Caco-2 (cell line): ENCODE data around the gene CCT6A. TPM values are rescaled to one million over a fixed set of nuclear protein-coding genes. Genes with fewer than 3 reads are reported as not detected.

Experiments
- BruUV-seq: library from RNA; stranded (reverse); fragments of 400-500 nt; replicated peaks from 2 replicates; lab custom pipeline; 2021; lab: Mats Ljungman, UMichigan
- CTCF ChIA-PET: fragments of 300-600 bp; sonication (Branson Sonifier 250); formaldehyde crosslinking; loops from one replicate; lab custom pipeline; 2022; ENCODE audit warnings: antibody characterized with exemption; lab: Charles Lee
- POLR2A ChIA-PET: fragments of 300-600 bp; sonication (Branson Sonifier 250); formaldehyde crosslinking; loops from one replicate; lab custom pipeline; 2022; ENCODE audit warnings: antibody characterized with exemption; lab: Charles Lee
- DNase-seq, 2 experiments: peaks; one replicate each; pipeline versions ENCODE4 v3.0.0 to v3.0.0-alpha.2; 2020 to 2022
- H3K27me3 ChIP-seq: replicated peaks from 2 replicates; pipeline ENCODE4 v1.6.0; 2011; ENCODE audit warnings: low read length; ENCODE audit not compliant: control insufficient read depth, insufficient read depth
- H3K36me3 ChIP-seq: 2 replicates; pipeline ENCODE4 v1.5.1; 2011; ENCODE audit warnings: low read length; ENCODE audit not compliant: control insufficient read depth, insufficient read depth
- H3K4me1 ChIP-seq: fragments of 250-450 bp; sonication (Bioruptor Pico); 2 replicates; pipeline ENCODE4 v1.5.1; 2020; ENCODE audit warnings: mild to moderate bottlenecking
- H3K4me3 ChIP-seq: 2 replicates; pipeline ENCODE4 v1.5.1; 2011; ENCODE audit warnings: low read depth, mild to moderate bottlenecking, control low read depth, low read length
- H3K9me3 ChIP-seq: fragments of 250-450 bp; sonication (Bioruptor Pico); 2 replicates; pipeline ENCODE4 v1.5.1; 2020; ENCODE audit warnings: mild to moderate bottlenecking, moderate library complexity
- H3K27ac Mint-ChIP-seq: one replicate; pipeline ENCODE4 v1.8.0; 2022; ENCODE audit warnings: mixed read lengths; ENCODE audit not compliant: unreplicated experiment
- H3K27me3 Mint-ChIP-seq: one replicate; pipeline ENCODE4 v1.8.0; 2022; ENCODE audit warnings: mixed read lengths; ENCODE audit not compliant: insufficient read depth, unreplicated experiment
- H3K36me3 Mint-ChIP-seq: one replicate; pipeline ENCODE4 v1.8.0; 2022; ENCODE audit warnings: mild to moderate bottlenecking, mixed read lengths; ENCODE audit not compliant: insufficient read depth, unreplicated experiment
- H3K4me1 Mint-ChIP-seq: one replicate; pipeline ENCODE4 v1.8.0; 2022; ENCODE audit warnings: low read depth, mixed read lengths; ENCODE audit not compliant: unreplicated experiment
- H3K4me3 Mint-ChIP-seq: one replicate; pipeline ENCODE4 v1.8.0; 2022; ENCODE audit warnings: mild to moderate bottlenecking, moderate library complexity, mixed read lengths; ENCODE audit not compliant: unreplicated experiment
- H3K9me3 Mint-ChIP-seq: one replicate; pipeline ENCODE4 v1.8.0; 2022; ENCODE audit warnings: mixed read lengths; ENCODE audit not compliant: unreplicated experiment
- CTCF ChIP-seq, 2 experiments: fragments of 200-600 bp in 1 of 2; IDR thresholded peaks; 1 replicate in 1 of 2; 2 replicates in 1 of 2; pipeline versions ENCODE4 v1.5.1 to v1.8.0; 2011 to 2022; ENCODE audit warnings: antibody characterized with exemption in 1 of 2, control low read depth in 1 of 2, inconsistent platforms in 1 of 2, low read depth in 1 of 2, low read length in 1 of 2, mild to moderate bottlenecking in 1 of 2, moderate library complexity in 1 of 2; ENCODE audit not compliant: insufficient read depth in 1 of 2, severe bottlenecking in 1 of 2, unreplicated experiment in 1 of 2
- intact Hi-C: fragments of 100-400 bp; cut with micrococcal nuclease; formaldehyde crosslinking; loops from one replicate; pipeline ENCODE4 v1.10.0; 2022; ENCODE audit not compliant: unreplicated experiment
- total RNA-seq: library from RNA; stranded (reverse); gene quantifications from 2 replicates; pipeline ENCODE4 v1.2.3, GENCODE V29; 2022

CCT6A gene
- total RNA-seq, 1 experiment from 2014 or later = 242 TPM

- no peak for TF ChIP-seq CTCF (IDR thresholded peaks at IDR 0.05; ENCODE audit: insufficient read depth in 1 of 2, low read depth in 1 of 2, low read length in 1 of 2, severe bottlenecking in 1 of 2, unreplicated experiment in 1 of 2)
- intact Hi-C loops = no loop called here
- H3K4me3 Mint-ChIP-seq = peak overlapping the region; percentile 95
These were observed 53.9 kb downstream of the CCT6A start for GRCh38 chr7:56105508-56105907.

GRCh38 chr7:56106108-56107073, 54.8 kb downstream of the CCT6A start, which contains the start of gene CHCHD2:
CHCHD2 (minus strand) TSS chr7:56106476; CDS start chr7:56106413, 63 bp downstream.
- H3K9me3 ChIP-seq = no peaks in the 10 kb centered on the region
- ChIA-PET POLR2A (interaction anchor here (0.5 to 1.4 kb wide), 6 partner anchors 55 to 373 kb away, joined by 3 to 9 read pairs (median 6); partner anchors contain the start of genes CCT6A and PSPH), CTCF (interaction anchor here (0.6 to 0.9 kb wide), 3 partner anchors 55 to 142 kb away, joined by 3 to 7 read pairs (median 3); partner anchors contain the start of genes NIPSNAP2 and PSPH)
- H3K9me3 Mint-ChIP-seq = no peaks in the 10 kb centered on the region
- no peaks in the 10 kb centered on the region for H3K27me3 ChIP-seq
- H3K27ac Mint-ChIP-seq = peak within 1 kb of the TSS; percentile 97
- H3K4me1 Mint-ChIP-seq = peaks cover 9% of the 10 kb centered on the region
- H3K4me1 ChIP-seq = no peaks in the 10 kb centered on the region
- BruUV-seq = TSS peak; percentile 99
- H3K4me3 Mint-ChIP-seq = peak within 1 kb of the TSS; percentile 95
- peak; percentile 94 to 97 for DNase-seq
- H3K36me3 Mint-ChIP-seq = peaks cover 50% of the 10 kb centered on the region
- no peak for TF ChIP-seq CTCF (IDR thresholded peaks at IDR 0.05; ENCODE audit: insufficient read depth in 1 of 2, low read depth in 1 of 2, low read length in 1 of 2, severe bottlenecking in 1 of 2, unreplicated experiment in 1 of 2)
- H3K36me3 ChIP-seq = peaks cover 3% of the 10 kb centered on the region
- H3K4me3 ChIP-seq = peak within 1 kb of the TSS; percentile 81
- no peaks in the 10 kb centered on the region for H3K27me3 Mint-ChIP-seq
- intact Hi-C loops = no loop called here

More at GRCh38 chr7:56105508-56105907, 53.9 kb downstream of the CCT6A start:
- Mint-ChIP-seq H3K27ac (peak overlapping the region; percentile 97), H3K36me3 (peaks cover 59% of the 10 kb centered on the region), H3K27me3 (no peaks in the 10 kb centered on the region), H3K9me3 (no peaks in the 10 kb centered on the region), H3K4me1 (peaks cover 9% of the 10 kb centered on the region)
- H3K27me3 ChIP-seq = no peaks in the 10 kb centered on the region
- no peaks in the 10 kb centered on the region for H3K9me3 ChIP-seq
- peaks cover 5% of the 10 kb centered on the region for H3K36me3 ChIP-seq
- ChIA-PET CTCF (interaction anchor here (0.6 to 0.9 kb wide), 2 partner anchors 99 to 141 kb away, joined by 3 to 7 read pairs; partner anchors contain the start of gene NIPSNAP2), POLR2A (interaction anchor here (0.6 to 1.4 kb wide), 4 partner anchors 42 to 141 kb away, joined by 3 to 9 read pairs (median 4); partner anchors contain the start of genes CCT6A and PSPH)
- TSS peak; percentile 73 for BruUV-seq
- H3K4me1 ChIP-seq = no peaks in the 10 kb centered on the region
- H3K4me3 ChIP-seq = peak overlapping the region; percentile 81
- peak in 1 of 2 experiments; percentile 35 for DNase-seq

DNA sequence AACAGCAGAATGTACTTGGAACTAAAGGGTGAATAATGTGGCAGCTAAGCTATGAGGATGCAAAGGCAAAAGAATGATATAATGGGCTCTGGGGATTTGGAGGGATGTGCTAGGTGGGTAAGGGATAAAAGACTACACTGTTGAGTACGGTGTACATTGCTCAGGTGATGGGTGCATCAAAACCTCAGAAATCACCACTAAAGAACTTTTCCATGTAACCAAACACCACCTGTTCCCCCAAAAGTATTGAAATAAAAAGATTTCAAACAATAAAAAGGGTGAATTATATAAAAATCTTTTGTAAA, 56.3 kb downstream of the CCT6A start:
- intact Hi-C loops = no loop called here
- Mint-ChIP-seq H3K27ac (no peak overlapping the region), H3K27me3 (no peaks in the 10 kb centered on the region), H3K4me3 (no peak overlapping the region), H3K4me1 (peaks cover 9% of the 10 kb centered on the region), H3K36me3 (peaks cover 36% of the 10 kb centered on the region), H3K9me3 (no peaks in the 10 kb centered on the region)
- ChIA-PET CTCF (no interaction called here), POLR2A (no interaction called here)
- no peaks in the 10 kb centered on the region for H3K4me1 ChIP-seq
- BruUV-seq = no TSS peak
- H3K36me3 ChIP-seq = peaks cover 3% of the 10 kb centered on the region
- H3K4me3 ChIP-seq = no peak overlapping the region
- no peak for TF ChIP-seq CTCF (IDR thresholded peaks at IDR 0.05; ENCODE audit: insufficient read depth in 1 of 2, low read depth in 1 of 2, low read length in 1 of 2, severe bottlenecking in 1 of 2, unreplicated experiment in 1 of 2)
- no peaks in the 10 kb centered on the region for H3K27me3 ChIP-seq
- no peak for DNase-seq
- no peaks in the 10 kb centered on the region for H3K9me3 ChIP-seq
